Gastrocnemius medialis (tissue), 4 donors: ENCODE results near the gene ZNF710. TPM values are rescaled to one million over a fixed set of nuclear protein-coding genes. Genes with fewer than 3 reads are reported as not detected.

ENCODE experiments used
- ATAC-seq, 2 donors: fragments of 150-250 bp; one replicate each; pipeline ENCODE4 v1.9.1; 2016
- DNase-seq, 2 donors: peaks; one replicate each; pipeline ENCODE4 v3.0.0-alpha.2; 2019
- H3K27ac ChIP-seq, 4 donors: fragments of 200-600 bp; sonication (generic); 1 replicate in 1 of 4; 2 replicates in 3 of 4; pipeline ENCODE4 v1.5.1; 2016 to 2018; ENCODE audit warnings: mild to moderate bottlenecking in 2 of 4, moderate library complexity in 1 of 4
- H3K27me3 ChIP-seq, 3 donors: fragments of 200-600 bp; sonication (generic) in 2 of 3; 1 replicate in 1 of 3; 2 replicates in 2 of 3; pipeline versions ENCODE4 v1.5.1 to v1.6.0; 2016 to 2019; ENCODE audit warnings: mild to moderate bottlenecking in 1 of 3, moderate library complexity in 1 of 3
- H3K36me3 ChIP-seq, 2 donors: fragments of 200-600 bp; sonication (generic) in 1 of 2; one replicate each; pipeline ENCODE4 v1.5.1; 2017 to 2018
- H3K4me1 ChIP-seq, 2 donors: fragments of 200-600 bp; sonication (generic) in 1 of 2; one replicate each; pipeline ENCODE4 v1.5.1; 2016 to 2017; ENCODE audit warnings: mild to moderate bottlenecking in 2 of 2
- H3K4me3 ChIP-seq, 4 donors: fragments of 200-600 bp; sonication (generic) in 3 of 4; 1 replicate in 1 of 4; 2 replicates in 3 of 4; pipeline ENCODE4 v1.5.1; 2016 to 2019; ENCODE audit warnings: mild to moderate bottlenecking in 2 of 4
- H3K9me3 ChIP-seq, 3 donors: fragments of 200-600 bp; sonication (generic) in 2 of 3; 1 replicate in 1 of 3; 2 replicates in 2 of 3; pipeline ENCODE4 v1.5.1; 2016 to 2019
- POLR2A ChIP-seq, 2 donors: fragments of 450-650 bp; IDR thresholded peaks; one replicate each; pipeline ENCODE4 v1.6.1; 2017; ENCODE audit warnings: antibody characterized with exemption in 2 of 2, mild to moderate bottlenecking in 2 of 2, moderate library complexity in 2 of 2
- in situ Hi-C, 4 donors: fragments of 200-750 bp; cut with MboI; loops; one replicate each; pipeline versions ENCODE4 v1.15.0 to v1.8.0; 2017; ENCODE audit warnings: low sequenced_read_pairs in 4 of 4
- intact Hi-C: fragments of 100-400 bp; cut with DNase I; formaldehyde crosslinking; loops from one replicate; pipeline ENCODE4 v1.15.1; 2023; ENCODE audit warnings: low total_unique reads
- total RNA-seq, 4 donors: library from RNA; depleted of rRNA; stranded (reverse); fragments of >200 nt; gene quantifications; one replicate each; pipeline versions ENCODE4 v1.1.0 to v1.2.3, GENCODE V29; 2016
- TF ChIP-seq, protein P1 (sequence below), 5 experiments: fragments of 450-650 bp in 3 of 5; fragments of 200-600 bp in 2 of 5; sonication (generic) in 2 of 5; IDR thresholded peaks in 4 of 5; conservative IDR thresholded peaks in 1 of 5; 1 replicate in 4 of 5; 2 replicates in 1 of 5; pipeline ENCODE4 v1.5.1; 2016 to 2019; ENCODE audit warnings: antibody characterized with exemption in 5 of 5, mild to moderate bottlenecking in 3 of 5, moderate library complexity in 3 of 5

Gene ZNF710
- total RNA-seq, 4 donors from 2014 or later = 2.6 to 5.4 (median 3.2) TPM

DNA sequence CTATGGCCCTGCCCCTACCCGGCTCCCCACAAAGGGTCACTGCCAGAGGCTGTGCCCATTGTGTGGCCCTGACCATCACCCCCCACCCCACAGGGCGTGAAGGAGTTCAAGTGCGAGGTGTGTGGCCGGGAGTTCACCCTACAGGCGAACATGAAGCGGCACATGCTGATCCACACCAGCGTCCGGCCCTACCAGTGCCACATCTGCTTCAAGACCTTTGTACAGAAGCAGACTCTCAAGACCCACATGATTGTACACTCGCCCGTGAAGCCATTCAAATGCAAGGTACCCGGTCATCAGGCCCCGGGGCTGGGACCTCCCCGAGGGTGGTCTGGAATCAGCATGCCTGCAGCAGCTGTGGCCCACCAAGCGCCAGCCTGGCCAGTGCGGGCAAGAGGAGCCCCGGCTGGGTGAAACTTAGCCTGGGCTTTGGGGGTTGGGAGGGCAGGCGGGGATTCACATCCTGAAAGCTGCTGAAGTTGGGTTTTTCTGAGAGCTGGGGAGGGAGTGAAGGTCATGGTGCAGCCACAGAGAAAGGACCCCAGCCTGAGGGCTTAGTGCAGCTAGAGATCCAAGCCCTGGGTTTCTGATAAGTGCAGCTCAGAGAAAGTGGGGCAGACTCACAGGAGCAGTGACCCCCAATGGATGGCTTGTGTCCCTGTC is 72.0 kb downstream of the ZNF710 start:
- no peaks in the 10 kb centered on the region for H3K27me3 ChIP-seq
- ATAC-seq = no peak
- no peak overlapping the region for H3K4me3 ChIP-seq
- intact Hi-C loops (loop anchor here (5.0 to 10.0 kb wide), 3 partner anchors 181 to 388 kb away; partner anchors contain the start of gene AP3S2), in situ Hi-C loops (loop anchor here (5.0 to 10.0 kb wide), 5 partner anchors 68 to 318 kb away; partner anchors contain the start of genes AP3S2 (in 3 of the 4), MESP1 (in 1 of the 4) and ZNF710 (in 1 of the 4))
- peak overlapping the region; percentile 82 to 93 (median 90) for H3K27ac ChIP-seq
- peaks cover 16 to 33% of the 10 kb centered on the region in 2 donors for H3K4me1 ChIP-seq
- no peaks in the 10 kb centered on the region for H3K9me3 ChIP-seq
- DNase-seq = no peak
- no peaks in the 10 kb centered on the region for H3K36me3 ChIP-seq
- TF ChIP-seq, protein P1, sequence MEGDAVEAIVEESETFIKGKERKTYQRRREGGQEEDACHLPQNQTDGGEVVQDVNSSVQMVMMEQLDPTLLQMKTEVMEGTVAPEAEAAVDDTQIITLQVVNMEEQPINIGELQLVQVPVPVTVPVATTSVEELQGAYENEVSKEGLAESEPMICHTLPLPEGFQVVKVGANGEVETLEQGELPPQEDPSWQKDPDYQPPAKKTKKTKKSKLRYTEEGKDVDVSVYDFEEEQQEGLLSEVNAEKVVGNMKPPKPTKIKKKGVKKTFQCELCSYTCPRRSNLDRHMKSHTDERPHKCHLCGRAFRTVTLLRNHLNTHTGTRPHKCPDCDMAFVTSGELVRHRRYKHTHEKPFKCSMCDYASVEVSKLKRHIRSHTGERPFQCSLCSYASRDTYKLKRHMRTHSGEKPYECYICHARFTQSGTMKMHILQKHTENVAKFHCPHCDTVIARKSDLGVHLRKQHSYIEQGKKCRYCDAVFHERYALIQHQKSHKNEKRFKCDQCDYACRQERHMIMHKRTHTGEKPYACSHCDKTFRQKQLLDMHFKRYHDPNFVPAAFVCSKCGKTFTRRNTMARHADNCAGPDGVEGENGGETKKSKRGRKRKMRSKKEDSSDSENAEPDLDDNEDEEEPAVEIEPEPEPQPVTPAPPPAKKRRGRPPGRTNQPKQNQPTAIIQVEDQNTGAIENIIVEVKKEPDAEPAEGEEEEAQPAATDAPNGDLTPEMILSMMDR (IDR thresholded peaks at IDR 0.05 in 4 of 5, conservative IDR thresholded peaks at IDR 0.05 in 1 of 5) = no peak
- no peak for TF ChIP-seq POLR2A (IDR thresholded peaks at IDR 0.05)

DNA sequence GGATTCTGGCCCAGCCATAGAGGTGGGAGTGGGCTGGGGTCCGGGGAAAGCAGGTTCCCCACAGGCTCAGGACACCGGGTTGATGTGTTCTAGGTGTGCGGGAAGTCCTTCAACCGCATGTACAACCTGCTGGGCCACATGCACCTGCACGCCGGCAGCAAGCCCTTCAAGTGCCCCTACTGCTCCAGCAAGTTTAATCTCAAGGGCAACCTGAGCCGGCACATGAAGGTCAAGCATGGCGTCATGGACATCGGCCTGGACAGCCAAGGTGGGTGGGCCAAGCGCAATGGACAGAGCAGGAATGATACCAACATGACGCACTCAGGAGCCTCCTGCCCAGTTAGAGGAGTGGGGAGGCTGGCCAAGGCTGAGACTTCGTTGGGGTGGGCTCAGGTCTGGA is 72.9 kb downstream of the ZNF710 start:
- Histone ChIP-seq H3K27ac (peak overlapping the region; percentile 82 to 93 (median 90)), H3K36me3 (no peaks in the 10 kb centered on the region), H3K4me1 (peaks cover 16 to 33% of the 10 kb centered on the region in 2 donors), H3K27me3 (no peaks in the 10 kb centered on the region), H3K9me3 (no peaks in the 10 kb centered on the region), H3K4me3 (no peak overlapping the region)
- no peak for ATAC-seq
- TF ChIP-seq, protein P1 (IDR thresholded peaks at IDR 0.05 in 4 of 5, conservative IDR thresholded peaks at IDR 0.05 in 1 of 5) = no peak
- no peak for TF ChIP-seq POLR2A (IDR thresholded peaks at IDR 0.05)
- in situ Hi-C loops (loop anchor here (5.0 to 10.0 kb wide), 5 partner anchors 69 to 319 kb away; partner anchors contain the start of genes AP3S2 (in 3 of the 4), MESP1 (in 1 of the 4) and ZNF710 (in 1 of the 4)), intact Hi-C loops (loop anchor here (5.0 to 10.0 kb wide), 3 partner anchors 182 to 389 kb away; partner anchors contain the start of gene AP3S2)
- DNase-seq = no peak

DNA sequence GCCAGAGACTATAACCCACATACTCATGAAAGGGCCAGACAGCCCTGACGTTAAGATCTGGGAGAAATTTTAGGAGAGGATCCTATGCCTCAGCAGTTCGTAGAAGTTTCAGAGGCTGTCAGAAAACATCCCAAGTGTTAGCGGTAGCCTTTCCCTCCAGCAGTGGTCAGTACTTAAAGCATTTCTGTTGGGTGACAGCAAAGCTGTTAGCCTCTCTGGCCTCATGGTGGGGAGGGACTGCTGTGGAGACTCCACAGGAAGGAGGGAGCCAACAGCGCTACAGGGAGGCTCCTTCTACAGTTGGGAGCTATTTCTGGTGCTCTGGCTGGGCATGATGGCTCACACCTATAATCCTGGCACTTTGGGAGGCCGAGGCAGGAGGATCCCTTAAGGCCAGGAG is 73.8 kb downstream of the ZNF710 start:
- peaks cover 0 to 3% of the 10 kb centered on the region in 2 donors for H3K36me3 ChIP-seq
- H3K4me1 ChIP-seq = peaks cover 16 to 33% of the 10 kb centered on the region in 2 donors
- in situ Hi-C loops (loop anchor here (5.0 to 25.0 kb wide), 6 partner anchors 70 to 320 kb away; partner anchors contain the start of genes MESP1 (in 4 of the 4), AP3S2 (in 3 of the 4) and ZNF710 (in 1 of the 4)), intact Hi-C loops (loop anchor here (5.0 to 10.0 kb wide), 3 partner anchors 183 to 390 kb away; partner anchors contain the start of gene AP3S2)
- no peak for TF ChIP-seq POLR2A (IDR thresholded peaks at IDR 0.05)
- peak overlapping the region; percentile 82 to 93 (median 90) for H3K27ac ChIP-seq
- H3K27me3 ChIP-seq = no peaks in the 10 kb centered on the region
- DNase-seq = no peak
- peak; percentile 19 to 35 for ATAC-seq
- H3K9me3 ChIP-seq = no peaks in the 10 kb centered on the region
- no peak overlapping the region for H3K4me3 ChIP-seq

GRCh38 chr15:90075420-90076289 is 74.5 kb downstream of the ZNF710 start:
- in situ Hi-C loops = loop anchor here (10.0 to 25.0 kb wide), 4 partner anchors 71 to 321 kb away; partner anchors contain the start of genes MESP1 (in 4 of the 4), AP3S2 (in 2 of the 4) and ZNF710 (in 1 of the 4)
- peak; percentile 78 to 87 for ATAC-seq

More at GRCh38 chr15:90075420-90076289, 74.5 kb downstream of the ZNF710 start:
- peak; percentile 83 to 86 for DNase-seq
- Histone ChIP-seq H3K4me3 (peak overlapping the region in 2 of 4 donors; percentile 4 to 5), H3K4me1 (peaks cover 16 to 29% of the 10 kb centered on the region in 2 donors), H3K9me3 (no peaks in the 10 kb centered on the region), H3K36me3 (peaks cover 0 to 9% of the 10 kb centered on the region in 2 donors), H3K27me3 (no peaks in the 10 kb centered on the region), H3K27ac (peak overlapping the region; percentile 82 to 93 (median 90))
- TF ChIP-seq, protein P1 (IDR thresholded peaks at IDR 0.05 in 4 of 5, conservative IDR thresholded peaks at IDR 0.05 in 1 of 5) = no peak
- peak in 1 of 2 donors; percentile 35 for TF ChIP-seq POLR2A (IDR thresholded peaks at IDR 0.05)
- intact Hi-C loops = loop anchor here (10.0 kb wide), 1 partner anchor 391 kb away; no protein-coding TSS in a partner anchor
